ENCODE measurements around the gene DCLK3. TPM values are rescaled to one million over a fixed set of nuclear protein-coding genes. Genes with fewer than 3 reads are reported as not detected.

DCLK3 gene
- total RNA-seq, 1 experiment from 2014 or later: 1.4 TPM

GRCh38 chr3:36751326-36751725, 13.0 kb downstream of the DCLK3 start:
- Histone ChIP-seq H2BK5ac (ENCODE audit: insufficient read length, low read length) (no peak overlapping the region), H3K56ac (ENCODE audit: insufficient read length, low read depth, low read length) (no peak overlapping the region), H4K20me1 (ENCODE audit: control insufficient read depth, insufficient read depth, insufficient read length) (no peaks in the 10 kb centered on the region), H4K8ac (replicated peaks; ENCODE audit: insufficient read length, low read depth, low read length) (no peak overlapping the region), H3K23ac (ENCODE audit: insufficient read length, low read depth, low read length) (no peak overlapping the region), H3K27ac (ENCODE audit: insufficient read length, low read depth, low read length) (no peak overlapping the region), H2BK120ac (ENCODE audit: low read depth, low read length, poor library complexity, severe bottlenecking) (no peak overlapping the region), H4K91ac (ENCODE audit: insufficient read length, low read depth, low read length) (no peak overlapping the region), H3K18ac (ENCODE audit: insufficient read length, low read depth, low read length) (no peak overlapping the region), H3K79me2 (ENCODE audit: insufficient read depth, low read length) (no peaks in the 10 kb centered on the region), H4K5ac (ENCODE audit: insufficient read length, low read depth, low read length) (no peak overlapping the region), H2AFZ (ENCODE audit: low read length) (no peak overlapping the region), H2BK15ac (ENCODE audit: low read depth, low read length) (no peak overlapping the region), H2AK5ac (ENCODE audit: insufficient read length, low read length) (no peak overlapping the region), H3K23me2 (ENCODE audit: insufficient read length, low read depth, low read length, poor library complexity, severe bottlenecking) (no peaks in the 10 kb centered on the region), H3T11ph (ENCODE audit: low read length) (no peak overlapping the region), H3K4me1 (ENCODE audit: insufficient read depth, low read length) (no peaks in the 10 kb centered on the region; the same call in 1 of the 2 replicates), H3K27me3 (ENCODE audit: insufficient read depth, low read length) (no peaks in the 10 kb centered on the region), H3K4me2 (ENCODE audit: insufficient read depth, insufficient read length, low read length) (no peak overlapping the region), H3K14ac (ENCODE audit: insufficient read depth, low read length) (no peak overlapping the region), H3K9me3 (ENCODE audit: control insufficient read depth, low read depth, low read length) (no peaks in the 10 kb centered on the region), H3K4ac (ENCODE audit: low read depth, low read length) (no peak overlapping the region), H2BK12ac (ENCODE audit: insufficient read length, low read depth, low read length) (no peak overlapping the region), H3K79me1 (ENCODE audit: insufficient read depth, low read depth, low read length, poor library complexity, severe bottlenecking) (no peaks in the 10 kb centered on the region), H2BK20ac (ENCODE audit: low read depth, low read length, poor library complexity, severe bottlenecking) (no peak overlapping the region), H3K9ac (ENCODE audit: extremely low read depth, insufficient read length, low read length) (no peak overlapping the region)
- no peak for DNase-seq
- no peaks in the 10 kb centered on the region; a peak in 1 of 7 replicates for H3K36me3 Mint-ChIP-seq (ENCODE audit: insufficient read depth in 1 of 3, low read depth in 3 of 3)
- H3K27ac Mint-ChIP-seq: no peak overlapping the region
- peaks cover 0 to 3% of the 10 kb centered on the region in 2 experiments; a peak in 2 of 5 replicates for H3K9me3 Mint-ChIP-seq
- H3K4me1 Mint-ChIP-seq: peaks cover 10 to 11% of the 10 kb centered on the region in 2 experiments
- no peak for TF ChIP-seq CTCF (conservative IDR thresholded peaks at IDR 0.05)
- H3K27me3 Mint-ChIP-seq (ENCODE audit: low read depth): no peaks in the 10 kb centered on the region; the same call in 1 of the 2 replicates
- no CpG with 5 or more reads among the region's 1 CpG for WGBS (ENCODE audit: extremely low coverage, insufficient read length, low lambda C conversion rate)
- no peak overlapping the region for H3K4me3 Mint-ChIP-seq

Measured in H9 (cell line).